ENCODE measurements around the gene ATP1B4. TPM values are rescaled to one million over a fixed set of nuclear protein-coding genes. Genes with fewer than 3 reads are reported as not detected.
"Not testable (repeated sequence)": the region's sequence is repeated elsewhere in the genome, so short reads cannot be mapped to it uniquely, and the experiment has no call there.

ATP1B4 gene
- total RNA-seq, 1 experiment from 2014 or later: not detected

DNA sequence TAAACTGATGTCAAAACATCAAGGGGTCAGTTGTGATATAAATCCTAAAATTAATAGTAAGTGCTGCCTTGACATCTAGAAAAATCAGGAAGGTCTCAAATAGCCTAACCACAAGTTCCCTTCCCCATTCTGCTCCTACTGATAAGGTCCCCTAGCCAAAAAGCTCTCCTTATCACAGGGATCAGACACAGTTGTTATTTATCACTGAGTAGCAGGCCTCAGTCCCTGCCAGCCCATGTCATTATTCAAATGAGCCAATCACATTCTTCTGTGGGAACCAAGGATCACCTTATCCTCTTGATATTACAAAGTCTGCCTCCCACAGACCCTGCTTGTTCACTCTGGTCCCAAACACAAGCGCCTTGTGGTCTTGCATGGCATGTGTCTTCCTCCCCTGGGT, 27.3 kb upstream of the ATP1B4 start:
- no peaks in the 10 kb centered on the region for H3K36me3 ChIP-seq (ENCODE audit: insufficient read depth, low read length)
- no peaks in the 10 kb centered on the region for H3K9me2 ChIP-seq (replicated peaks; ENCODE audit: insufficient read depth, low read length)
- peaks cover 15% of the 10 kb centered on the region; the same call in 1 of the 2 replicates for H3K9me3 ChIP-seq (ENCODE audit: low read length)
- H3K79me2 ChIP-seq (ENCODE audit: low read length): no peaks in the 10 kb centered on the region
- H2AFZ ChIP-seq (ENCODE audit: low read length): no peak overlapping the region
- no peak overlapping the region for H3K27ac ChIP-seq (ENCODE audit: low read length)
- H4K20me1 ChIP-seq (ENCODE audit: insufficient read depth, low read depth, low read length): no peaks in the 10 kb centered on the region
- no peaks in the 10 kb centered on the region for H3K4me1 ChIP-seq (ENCODE audit: low read length)
- no peak overlapping the region for H3K9ac ChIP-seq (ENCODE audit: low read length)
- no peak overlapping the region for H3K4me2 ChIP-seq (ENCODE audit: low read depth, low read length, poor library complexity, severe bottlenecking)
- DNase-seq: no peak
- 0 out of 2 replicates have a peak, but pooled peaks cover 3% of the 10 kb centered on the region for H3K27me3 ChIP-seq (ENCODE audit: low read length)
- no peak overlapping the region for H3K4me3 ChIP-seq (ENCODE audit: low read length)

DNA sequence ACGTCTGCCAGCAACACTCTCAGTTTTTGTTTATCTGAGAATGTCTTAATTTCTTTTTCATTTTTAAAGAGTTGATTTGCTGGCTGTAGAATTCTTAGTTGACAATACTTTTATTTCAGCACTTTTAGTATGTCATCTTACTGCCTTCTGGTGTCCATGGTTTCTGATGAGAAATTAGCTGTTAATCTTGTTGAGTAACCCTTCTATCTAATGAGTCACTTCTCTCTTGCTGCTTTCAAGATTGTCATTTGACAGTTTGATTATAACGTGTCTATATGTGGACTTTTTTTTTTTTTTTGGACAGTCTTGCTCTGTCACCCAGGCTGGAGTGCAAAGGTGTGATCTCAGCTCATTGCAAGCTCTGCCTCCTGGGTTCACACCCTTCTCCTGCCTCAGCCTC, 26.6 kb upstream of the ATP1B4 start:
- DNase-seq: no peak
- no peaks in the 10 kb centered on the region for H3K9me2 ChIP-seq (replicated peaks; ENCODE audit: insufficient read depth, low read length)

GRCh38 chrX:120336899-120337298, 25.0 kb upstream of the ATP1B4 start:
- Histone ChIP-seq H3K36me3 (ENCODE audit: insufficient read depth, low read length) (no peaks in the 10 kb centered on the region), H3K9me3 (ENCODE audit: low read length) (peaks cover 15% of the 10 kb centered on the region; the same call in 1 of the 2 replicates), H3K4me2 (ENCODE audit: low read depth, low read length, poor library complexity, severe bottlenecking) (no peak overlapping the region), H3K4me1 (ENCODE audit: low read length) (no peaks in the 10 kb centered on the region), H3K4me3 (ENCODE audit: low read length) (no peak overlapping the region), H3K9ac (ENCODE audit: low read length) (no peak overlapping the region), H2AFZ (ENCODE audit: low read length) (no peak overlapping the region), H3K79me2 (ENCODE audit: low read length) (no peaks in the 10 kb centered on the region), H3K27ac (ENCODE audit: low read length) (no peak overlapping the region), H3K9me2 (replicated peaks; ENCODE audit: insufficient read depth, low read length) (no peaks in the 10 kb centered on the region), H3K27me3 (ENCODE audit: low read length) (0 out of 2 replicates have a peak, but pooled peaks cover 3% of the 10 kb centered on the region), H4K20me1 (ENCODE audit: insufficient read depth, low read depth, low read length) (no peaks in the 10 kb centered on the region)
- no peak for DNase-seq

More for the DNA sequence above, 26.6 kb upstream of the ATP1B4 start:
- no peak overlapping the region for H3K4me2 ChIP-seq (ENCODE audit: low read depth, low read length, poor library complexity, severe bottlenecking)
- H2AFZ ChIP-seq (ENCODE audit: low read length): no peak overlapping the region
- no peaks in the 10 kb centered on the region for H3K4me1 ChIP-seq (ENCODE audit: low read length)
- no peaks in the 10 kb centered on the region for H3K36me3 ChIP-seq (ENCODE audit: insufficient read depth, low read length)
- H3K9ac ChIP-seq (ENCODE audit: low read length): no peak overlapping the region
- 0 out of 2 replicates have a peak, but pooled peaks cover 3% of the 10 kb centered on the region for H3K27me3 ChIP-seq (ENCODE audit: low read length)
- no peak overlapping the region for H3K4me3 ChIP-seq (ENCODE audit: low read length)
- H3K9me3 ChIP-seq (ENCODE audit: low read length): peaks cover 15% of the 10 kb centered on the region; the same call in 1 of the 2 replicates
- H3K27ac ChIP-seq (ENCODE audit: low read length): no peak overlapping the region
- H3K79me2 ChIP-seq (ENCODE audit: low read length): no peaks in the 10 kb centered on the region
- H4K20me1 ChIP-seq (ENCODE audit: insufficient read depth, low read depth, low read length): no peaks in the 10 kb centered on the region

DNA sequence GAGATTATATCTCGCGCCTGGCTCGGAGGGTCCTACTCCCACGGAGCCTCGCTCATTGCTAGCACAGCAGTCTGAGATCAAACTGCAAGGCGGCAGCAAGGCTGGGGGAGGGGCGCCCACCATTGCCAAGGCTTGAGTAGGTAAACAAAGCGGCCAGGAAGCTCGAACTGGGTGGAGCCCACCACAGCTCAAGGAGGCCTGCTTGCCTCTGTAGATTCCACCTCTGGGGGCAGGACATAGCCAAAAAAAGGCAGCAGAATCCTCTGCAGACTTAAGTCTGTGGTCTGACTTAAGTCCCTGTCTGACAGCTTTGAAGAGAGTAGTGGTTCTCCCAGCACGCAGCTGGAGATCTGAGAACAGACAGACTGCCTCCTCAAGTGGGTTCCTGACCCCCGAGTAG, 17.3 kb upstream of the ATP1B4 start:
- H3K27ac ChIP-seq (ENCODE audit: low read length); H3K4me3 ChIP-seq (ENCODE audit: low read length); H3K79me2 ChIP-seq (ENCODE audit: low read length); H3K4me1 ChIP-seq (ENCODE audit: low read length); H4K20me1 ChIP-seq (ENCODE audit: insufficient read depth, low read depth, low read length); H3K9me3 ChIP-seq (ENCODE audit: low read length); H3K36me3 ChIP-seq (ENCODE audit: insufficient read depth, low read length); H3K9me2 ChIP-seq (replicated peaks; ENCODE audit: insufficient read depth, low read length); H3K27me3 ChIP-seq (ENCODE audit: low read length); DNase-seq; H3K9ac ChIP-seq (ENCODE audit: low read length); H2AFZ ChIP-seq (ENCODE audit: low read length); H3K4me2 ChIP-seq (ENCODE audit: low read depth, low read length, poor library complexity, severe bottlenecking): not testable (repeated sequence)

- Histone ChIP-seq H3K4me3 (ENCODE audit: low read length) (no peak overlapping the region), H3K9ac (ENCODE audit: low read length) (no peak overlapping the region), H3K4me1 (ENCODE audit: low read length) (no peaks in the 10 kb centered on the region), H3K9me2 (replicated peaks; ENCODE audit: insufficient read depth, low read length) (no peaks in the 10 kb centered on the region), H3K4me2 (ENCODE audit: low read depth, low read length, poor library complexity, severe bottlenecking) (no peak overlapping the region), H3K9me3 (ENCODE audit: low read length) (no peaks in the 10 kb centered on the region), H3K36me3 (ENCODE audit: insufficient read depth, low read length) (no peaks in the 10 kb centered on the region), H3K27me3 (ENCODE audit: low read length) (no peaks in the 10 kb centered on the region), H3K79me2 (ENCODE audit: low read length) (no peaks in the 10 kb centered on the region), H3K27ac (ENCODE audit: low read length) (no peak overlapping the region), H2AFZ (ENCODE audit: low read length) (no peak overlapping the region), H4K20me1 (ENCODE audit: insufficient read depth, low read depth, low read length) (no peaks in the 10 kb centered on the region)
- DNase-seq: no peak
Measured at GRCh38 chrX:120350450-120351138, 11.3 kb upstream of the ATP1B4 start.

- no peak overlapping the region for H3K4me3 ChIP-seq (ENCODE audit: low read length)
- H3K9ac ChIP-seq (ENCODE audit: low read length): no peak overlapping the region
- no peaks in the 10 kb centered on the region for H3K4me1 ChIP-seq (ENCODE audit: low read length)
- H3K4me2 ChIP-seq (ENCODE audit: low read depth, low read length, poor library complexity, severe bottlenecking): no peak overlapping the region
- no peak overlapping the region for H2AFZ ChIP-seq (ENCODE audit: low read length)
- no peak overlapping the region for H3K27ac ChIP-seq (ENCODE audit: low read length)
- H3K27me3 ChIP-seq (ENCODE audit: low read length): no peaks in the 10 kb centered on the region
- H4K20me1 ChIP-seq (ENCODE audit: insufficient read depth, low read depth, low read length): no peaks in the 10 kb centered on the region
- no peaks in the 10 kb centered on the region for H3K9me2 ChIP-seq (replicated peaks; ENCODE audit: insufficient read depth, low read length)
- no peak for DNase-seq
- H3K9me3 ChIP-seq (ENCODE audit: low read length): no peaks in the 10 kb centered on the region
- H3K36me3 ChIP-seq (ENCODE audit: insufficient read depth, low read length): no peaks in the 10 kb centered on the region
- H3K79me2 ChIP-seq (ENCODE audit: low read length): no peaks in the 10 kb centered on the region
Measured at GRCh38 chrX:120356084-120356483, 5.8 kb upstream of the ATP1B4 start.

- H2AFZ ChIP-seq (ENCODE audit: low read length): no peak overlapping the region
- no peak for DNase-seq
- no peak overlapping the region for H3K4me2 ChIP-seq (ENCODE audit: low read depth, low read length, poor library complexity, severe bottlenecking)
Measured at GRCh38 chrX:120357186-120357585, 4.7 kb upstream of the ATP1B4 start.

DNA sequence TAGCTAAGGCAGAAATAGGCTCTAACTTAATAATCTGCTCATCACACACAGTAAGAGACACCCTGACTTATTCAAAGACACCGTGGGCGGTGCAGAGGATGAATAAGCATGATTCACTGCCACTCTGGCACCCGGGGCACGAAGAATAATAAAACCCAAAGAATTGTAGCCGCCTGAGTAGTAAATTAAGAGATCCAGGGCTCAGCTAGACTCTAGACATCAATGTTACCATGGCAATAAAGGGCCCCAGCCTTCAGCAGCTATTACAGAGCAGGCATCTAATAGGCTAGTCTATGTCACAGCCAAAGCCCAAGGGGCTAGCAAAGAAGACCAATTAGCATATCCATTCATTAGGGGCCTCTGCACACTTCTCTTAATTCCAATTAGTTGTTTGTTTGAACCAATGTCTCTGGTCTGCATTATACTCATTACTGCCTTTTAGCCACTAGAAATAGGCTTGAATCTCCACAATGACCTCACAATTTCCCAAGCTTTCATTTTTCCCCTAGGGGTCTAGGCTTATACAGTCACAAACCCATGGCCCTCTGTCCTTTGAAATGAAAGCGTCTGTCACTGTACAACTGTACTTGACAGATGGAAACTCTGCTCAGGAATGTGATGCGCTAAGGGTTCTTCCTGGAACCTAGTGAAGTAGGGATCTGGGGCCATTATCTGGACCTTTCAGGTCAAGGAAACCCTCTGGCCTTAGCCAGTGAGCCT, 3.0 kb upstream of the ATP1B4 start:
- Histone ChIP-seq H3K79me2 (ENCODE audit: low read length) (no peaks in the 10 kb centered on the region), H3K4me2 (ENCODE audit: low read depth, low read length, poor library complexity, severe bottlenecking) (no peak overlapping the region)

More at GRCh38 chrX:120357186-120357585, 4.7 kb upstream of the ATP1B4 start:
- Histone ChIP-seq H3K79me2 (ENCODE audit: low read length) (no peaks in the 10 kb centered on the region), H3K27me3 (ENCODE audit: low read length) (no peaks in the 10 kb centered on the region), H3K4me3 (ENCODE audit: low read length) (no peak overlapping the region), H3K9me2 (replicated peaks; ENCODE audit: insufficient read depth, low read length) (no peaks in the 10 kb centered on the region), H3K9ac (ENCODE audit: low read length) (no peak overlapping the region), H4K20me1 (ENCODE audit: insufficient read depth, low read depth, low read length) (no peaks in the 10 kb centered on the region), H3K4me1 (ENCODE audit: low read length) (no peaks in the 10 kb centered on the region), H3K9me3 (ENCODE audit: low read length) (no peaks in the 10 kb centered on the region), H3K36me3 (ENCODE audit: insufficient read depth, low read length) (no peaks in the 10 kb centered on the region), H3K27ac (ENCODE audit: low read length) (no peak overlapping the region)

More for the DNA sequence above, 3.0 kb upstream of the ATP1B4 start:
- H3K27ac ChIP-seq (ENCODE audit: low read length): no peak overlapping the region
- no peak for DNase-seq
- no peaks in the 10 kb centered on the region for H3K27me3 ChIP-seq (ENCODE audit: low read length)
- H3K36me3 ChIP-seq (ENCODE audit: insufficient read depth, low read length): no peaks in the 10 kb centered on the region
- H3K4me1 ChIP-seq (ENCODE audit: low read length): no peaks in the 10 kb centered on the region
- H3K9me3 ChIP-seq (ENCODE audit: low read length): no peaks in the 10 kb centered on the region
- no peaks in the 10 kb centered on the region for H3K9me2 ChIP-seq (replicated peaks; ENCODE audit: insufficient read depth, low read length)
- no peak overlapping the region for H3K4me3 ChIP-seq (ENCODE audit: low read length)
- no peak overlapping the region for H3K9ac ChIP-seq (ENCODE audit: low read length)
- H2AFZ ChIP-seq (ENCODE audit: low read length): no peak overlapping the region
- H4K20me1 ChIP-seq (ENCODE audit: insufficient read depth, low read depth, low read length): no peaks in the 10 kb centered on the region
